Measurements from ENCODE around the gene PALM2AKAP2.
A peak's percentile ranks its signal among the peaks of the same experiment; 100 is the strongest.

The PALM2AKAP2 gene

DNA sequence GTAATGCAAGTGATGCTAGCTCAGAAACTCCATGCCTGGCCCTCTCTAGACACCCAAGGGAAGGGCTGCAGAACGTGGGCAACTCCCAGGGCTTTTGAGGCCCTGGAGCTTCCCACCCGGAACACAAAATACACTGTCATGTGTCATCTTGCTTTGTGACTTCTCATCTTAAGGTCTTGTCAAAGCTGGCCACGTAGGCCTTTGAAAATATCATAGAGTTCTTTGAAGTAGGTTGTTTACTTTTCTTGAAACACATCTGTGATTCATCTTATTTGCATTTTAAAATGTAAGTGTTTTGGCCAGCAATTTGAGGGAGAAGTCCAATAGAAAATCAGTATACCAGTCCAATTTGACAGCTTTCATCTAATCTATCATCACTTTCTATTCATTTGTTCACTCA, 40.2 kb upstream of the PALM2AKAP2 start:
- H3K4me3 ChIP-seq (replicated peaks in 1 of 2; ENCODE audit: low read depth in 2 of 2, low read length in 2 of 2) = no peak overlapping the region
- TF ChIP-seq, protein P1, sequence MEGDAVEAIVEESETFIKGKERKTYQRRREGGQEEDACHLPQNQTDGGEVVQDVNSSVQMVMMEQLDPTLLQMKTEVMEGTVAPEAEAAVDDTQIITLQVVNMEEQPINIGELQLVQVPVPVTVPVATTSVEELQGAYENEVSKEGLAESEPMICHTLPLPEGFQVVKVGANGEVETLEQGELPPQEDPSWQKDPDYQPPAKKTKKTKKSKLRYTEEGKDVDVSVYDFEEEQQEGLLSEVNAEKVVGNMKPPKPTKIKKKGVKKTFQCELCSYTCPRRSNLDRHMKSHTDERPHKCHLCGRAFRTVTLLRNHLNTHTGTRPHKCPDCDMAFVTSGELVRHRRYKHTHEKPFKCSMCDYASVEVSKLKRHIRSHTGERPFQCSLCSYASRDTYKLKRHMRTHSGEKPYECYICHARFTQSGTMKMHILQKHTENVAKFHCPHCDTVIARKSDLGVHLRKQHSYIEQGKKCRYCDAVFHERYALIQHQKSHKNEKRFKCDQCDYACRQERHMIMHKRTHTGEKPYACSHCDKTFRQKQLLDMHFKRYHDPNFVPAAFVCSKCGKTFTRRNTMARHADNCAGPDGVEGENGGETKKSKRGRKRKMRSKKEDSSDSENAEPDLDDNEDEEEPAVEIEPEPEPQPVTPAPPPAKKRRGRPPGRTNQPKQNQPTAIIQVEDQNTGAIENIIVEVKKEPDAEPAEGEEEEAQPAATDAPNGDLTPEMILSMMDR (IDR thresholded peaks at IDR 0.05; ENCODE audit: low read depth, low read length) = no peak

GRCh38 chr9:109742776-109743348, 37.1 kb upstream of the PALM2AKAP2 start:
- no peak overlapping the region for H3K4me3 ChIP-seq (replicated peaks in 1 of 2; ENCODE audit: low read depth in 2 of 2, low read length in 2 of 2)
- peak in 1 of 2 donors; percentile 49 for DNase-seq (ENCODE audit: low read depth in 2 of 2)
- TF ChIP-seq, protein P1 (IDR thresholded peaks at IDR 0.05; ENCODE audit: low read depth, low read length) = no peak

More for the DNA sequence above, 40.2 kb upstream of the PALM2AKAP2 start:
- DNase-seq (ENCODE audit: low read depth in 2 of 2) = peak in 1 of 2 donors; percentile 18

- no peak overlapping the region for H3K4me3 ChIP-seq (replicated peaks in 1 of 2; ENCODE audit: low read depth in 2 of 2, low read length in 2 of 2)
- DNase-seq (ENCODE audit: low read depth in 2 of 2) = no peak
- TF ChIP-seq, protein P1 (IDR thresholded peaks at IDR 0.05; ENCODE audit: low read depth, low read length) = no peak
Observed at GRCh38 chr9:109743696-109744095, 36.3 kb upstream of the PALM2AKAP2 start.

DNA sequence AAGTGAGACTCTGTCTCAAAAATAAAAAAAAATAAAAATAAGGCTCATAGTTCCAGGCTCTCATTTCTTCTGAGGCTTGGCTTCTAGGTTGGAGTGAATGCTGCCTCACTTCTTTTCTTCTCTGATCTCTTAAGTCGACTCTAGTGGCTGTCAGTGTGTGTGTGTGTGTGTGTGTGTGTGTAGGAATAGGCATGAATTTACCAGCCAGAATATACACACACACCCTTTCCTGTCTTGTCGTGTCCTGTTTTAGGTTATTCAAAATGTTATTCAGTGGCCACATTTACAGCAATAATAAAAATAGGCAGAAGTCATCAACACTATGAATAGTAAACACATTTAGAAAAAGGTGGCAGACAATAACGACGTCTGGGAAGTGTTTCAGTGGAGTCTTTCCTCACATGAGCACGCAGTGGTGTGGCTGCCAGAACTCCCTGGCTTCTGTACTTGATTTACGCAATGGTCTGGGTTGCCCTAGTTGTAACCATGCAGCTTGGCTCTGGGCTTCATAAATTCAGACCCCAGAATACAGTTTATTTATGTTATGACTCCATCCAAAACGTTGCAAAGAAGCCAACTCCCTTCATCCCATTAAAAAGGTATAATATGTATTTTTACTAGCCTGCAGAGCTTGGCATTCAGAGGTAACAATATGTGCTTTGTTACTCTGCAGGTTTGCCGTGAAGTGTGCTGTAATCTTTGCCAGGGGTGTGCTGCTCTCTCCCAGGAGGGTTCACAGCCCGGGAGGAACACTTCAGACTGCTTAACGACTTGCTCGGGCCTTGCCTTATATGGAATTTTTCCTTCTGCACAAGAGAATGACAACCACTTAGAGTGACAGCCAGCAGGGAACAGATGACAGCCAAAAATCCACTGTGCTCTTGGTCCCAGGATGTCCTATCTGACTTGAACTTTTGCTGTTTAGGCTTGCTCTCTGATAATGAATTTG, 34.4 kb upstream of the PALM2AKAP2 start:
- TF ChIP-seq, protein P1 (IDR thresholded peaks at IDR 0.05; ENCODE audit: low read depth, low read length) = no peak
- DNase-seq (ENCODE audit: low read depth in 2 of 2) = peak; percentile 41 to 70
- no peak overlapping the region for H3K4me3 ChIP-seq (replicated peaks in 1 of 2; ENCODE audit: low read depth in 2 of 2, low read length in 2 of 2)

DNA sequence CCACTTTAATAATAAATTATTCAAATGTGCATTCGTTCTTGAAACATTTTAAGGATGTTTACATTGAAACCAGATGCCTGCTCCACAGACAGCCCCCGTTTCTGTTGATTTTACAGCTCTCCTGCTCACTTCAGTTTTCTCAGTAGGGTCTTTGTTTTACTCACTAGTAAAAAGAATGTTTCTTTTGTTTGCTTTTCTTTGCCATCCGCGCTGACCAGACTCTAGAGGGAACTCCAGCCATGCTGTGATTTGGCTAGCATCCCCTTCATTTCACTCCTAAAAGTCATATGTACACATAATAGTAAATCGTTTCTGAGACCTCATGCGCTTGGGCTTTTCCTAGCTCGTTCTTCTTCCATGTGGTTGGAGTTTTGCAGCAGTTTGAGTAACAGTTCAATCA, 28.7 kb upstream of the PALM2AKAP2 start:
- TF ChIP-seq, protein P1 (IDR thresholded peaks at IDR 0.05; ENCODE audit: low read depth, low read length) = no peak
- no peak for DNase-seq (ENCODE audit: low read depth in 2 of 2)
- no peak overlapping the region for H3K4me3 ChIP-seq (replicated peaks in 1 of 2; ENCODE audit: low read depth in 2 of 2, low read length in 2 of 2)

GRCh38 chr9:109753308-109753707, 26.7 kb upstream of the PALM2AKAP2 start:
- TF ChIP-seq, protein P1 (IDR thresholded peaks at IDR 0.05; ENCODE audit: low read depth, low read length) = no peak
- H3K4me3 ChIP-seq (replicated peaks in 1 of 2; ENCODE audit: low read depth in 2 of 2, low read length in 2 of 2) = no peak overlapping the region
- DNase-seq (ENCODE audit: low read depth in 2 of 2) = no peak
